HPDE6-E6E7 (cell line): ENCODE data around the gene IL11.

ENCODE experiments used
- DNase-seq: peaks from one replicate; pipeline ENCODE4 v3.0.0; 2011; ENCODE audit warnings: missing footprints; ENCODE audit errors: extremely low spot score

The IL11 gene

DNA sequence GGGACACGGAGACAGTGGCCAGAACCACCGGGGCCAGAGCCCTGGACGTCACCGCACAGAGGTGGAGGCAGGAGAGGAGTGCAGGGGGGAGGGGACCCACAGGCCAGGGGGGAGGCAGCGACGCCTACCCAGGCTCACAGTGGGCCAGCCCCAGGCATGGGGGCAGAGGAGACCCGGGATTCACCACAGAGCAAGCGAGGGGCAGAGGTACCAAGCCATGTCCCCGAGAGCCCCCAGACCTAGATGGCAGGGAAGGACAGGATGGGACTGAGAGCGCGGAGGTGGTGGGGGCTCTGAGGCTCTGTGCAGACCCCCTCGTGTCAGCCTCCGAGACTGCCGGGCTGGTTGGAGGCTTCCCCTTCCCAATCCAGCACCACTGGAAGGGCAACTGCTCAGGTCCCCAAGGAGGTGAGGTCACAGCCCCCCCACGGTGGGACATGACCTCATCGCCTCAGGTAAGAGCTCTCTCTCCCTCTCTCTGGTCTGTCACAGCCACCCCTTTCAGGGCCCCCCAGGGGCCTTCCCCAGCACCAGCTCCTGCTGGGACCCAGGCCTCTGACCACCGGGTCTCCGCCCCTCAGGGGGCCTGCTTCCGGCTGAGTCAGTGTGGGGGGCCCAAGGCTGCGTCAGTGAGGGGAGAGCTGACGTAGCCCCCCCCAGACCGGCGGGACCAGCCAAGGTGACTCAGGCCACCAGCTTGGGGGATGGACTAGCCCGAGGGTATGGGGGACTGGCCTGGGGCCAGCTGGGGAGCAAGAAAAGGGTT lies 2.2 kb upstream of the IL11 start:
- DNase-seq = no peak

GRCh38 chr19:55369653-55370304 lies 484 bp downstream of the IL11 start:
- DNase-seq = peak; percentile 83

DNA sequence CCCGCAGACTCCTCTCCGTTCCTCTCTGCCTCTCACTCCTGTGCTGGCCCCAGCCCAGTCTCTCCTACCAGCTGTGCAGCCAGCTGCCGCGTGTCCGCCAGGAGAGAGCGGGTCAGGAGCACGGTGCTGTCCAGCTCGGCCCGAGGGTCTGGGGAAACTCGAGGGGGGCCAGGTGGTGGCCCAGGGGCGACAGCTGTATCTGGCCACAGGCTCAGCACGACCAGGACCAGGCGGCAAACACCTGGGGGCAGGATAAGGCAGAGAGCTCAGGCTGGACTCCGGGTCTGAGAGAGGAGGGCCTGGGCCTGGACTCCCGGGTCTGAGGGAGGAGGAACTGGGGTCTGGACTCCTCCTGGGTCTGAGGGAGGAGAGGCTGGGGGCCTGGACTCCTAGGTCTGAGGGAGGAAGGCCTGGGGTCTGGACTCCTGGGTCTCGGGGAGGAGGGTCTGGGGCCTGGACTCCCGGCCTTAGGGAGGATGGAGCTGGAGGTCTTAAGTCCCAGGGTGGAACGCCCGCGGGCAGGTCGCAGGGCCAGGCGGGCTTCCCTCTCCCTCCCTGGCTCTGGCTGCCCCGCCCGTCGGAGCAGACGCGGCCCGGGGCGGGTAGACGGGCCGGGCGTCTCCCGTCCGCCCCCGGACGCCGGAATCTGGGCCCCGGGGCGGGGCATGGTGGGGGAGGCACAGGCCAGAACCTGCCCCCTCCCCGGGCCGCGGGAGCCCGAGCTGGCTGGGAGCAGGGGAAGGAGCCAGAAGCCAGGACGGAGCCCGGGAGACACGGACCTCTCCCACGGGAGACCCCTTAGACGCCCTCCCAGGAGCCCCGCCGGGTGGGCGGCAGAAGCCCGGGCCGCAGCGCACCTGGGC lies 1.3 kb downstream of the IL11 start:
- DNase-seq = no peak

- no peak for DNase-seq
Observed at GRCh38 chr19:55368106-55368505, 2.2 kb downstream of the IL11 start.

DNA sequence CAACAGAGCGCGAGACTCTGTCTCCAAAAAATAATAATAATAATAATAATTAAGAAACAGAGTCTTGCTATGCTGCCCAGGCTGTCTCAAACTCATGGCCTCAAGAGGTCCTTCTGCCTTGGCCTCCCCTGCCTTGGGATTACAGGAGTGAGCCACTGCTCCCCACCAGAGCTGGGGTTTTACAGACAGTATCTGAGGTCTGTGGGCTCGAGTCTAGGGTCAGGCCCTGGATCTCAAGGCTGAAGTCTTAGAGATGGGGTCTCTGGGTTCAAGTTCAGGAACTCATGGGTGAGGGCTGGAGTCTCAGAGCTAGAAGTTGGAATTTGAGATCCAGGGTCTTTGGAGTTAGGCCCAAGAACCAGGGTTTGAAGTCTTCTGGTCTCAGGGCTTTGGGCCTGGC lies 3.5 kb downstream of the IL11 start:
- DNase-seq = no peak

GRCh38 chr19:55365964-55366363 lies 4.3 kb downstream of the IL11 start:
- no peak for DNase-seq

DNA sequence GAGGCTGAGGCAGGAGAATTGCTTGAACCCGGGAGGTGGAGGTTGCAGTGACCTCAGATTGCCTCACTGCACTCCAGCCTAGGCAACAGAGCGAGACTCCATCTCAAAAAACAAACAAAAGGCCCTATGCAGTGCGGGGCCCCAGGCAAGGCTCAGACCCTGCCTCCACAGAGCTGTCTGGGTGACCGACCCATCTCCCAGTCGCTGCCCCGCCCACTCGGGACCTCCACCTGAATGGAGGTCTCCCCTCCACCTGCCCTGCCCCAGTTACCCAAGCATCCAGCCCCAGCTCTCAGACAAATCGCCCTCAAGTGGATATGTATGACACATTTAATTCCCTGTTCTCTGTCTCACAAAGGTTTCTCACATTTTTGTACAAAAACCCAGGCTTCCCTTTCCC lies 5.0 kb downstream of the IL11 start:
- DNase-seq = no peak

DNA sequence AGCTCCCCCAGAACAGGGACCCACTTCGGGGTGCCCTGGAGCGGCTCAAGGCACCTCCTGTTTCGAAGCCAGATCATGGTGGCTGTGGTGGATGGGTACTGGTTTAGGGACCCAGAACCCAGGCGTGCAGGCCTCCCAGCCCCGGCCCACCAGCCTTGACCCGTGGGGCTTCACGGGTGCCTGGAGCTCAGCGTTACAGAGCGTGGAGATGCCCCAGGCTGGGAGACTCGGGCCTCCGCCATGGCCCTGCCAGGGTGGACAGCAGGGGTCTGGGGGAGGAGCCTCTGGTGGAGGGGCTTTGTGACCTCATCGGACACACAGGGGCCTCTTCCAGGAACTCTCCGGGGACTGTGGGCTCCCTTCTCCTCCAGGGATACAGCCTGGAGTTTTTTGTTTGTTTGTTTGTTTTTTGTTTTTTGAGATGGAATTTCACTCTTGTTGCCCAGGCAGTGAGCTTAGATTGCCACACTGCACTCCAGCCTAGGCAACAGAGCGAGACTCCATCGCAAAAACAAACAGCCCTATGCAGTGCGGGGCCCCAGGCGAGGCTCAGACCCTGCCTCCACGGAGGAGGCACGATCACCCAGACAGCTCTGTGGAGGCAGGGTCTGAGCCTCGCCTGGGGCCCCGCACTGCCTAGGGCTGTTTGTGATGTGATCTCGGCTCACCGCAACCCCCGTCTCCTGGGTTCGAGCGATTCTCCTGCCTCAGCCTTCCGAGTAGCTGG lies 7.1 kb downstream of the IL11 start, which contains the start of gene GARIN5B:
Gene GARIN5B (minus strand): TSS at position 271 of the 727 bp plus-strand sequence. CDS start 194 bp downstream, at position 77.
- DNase-seq = no peak

DNA sequence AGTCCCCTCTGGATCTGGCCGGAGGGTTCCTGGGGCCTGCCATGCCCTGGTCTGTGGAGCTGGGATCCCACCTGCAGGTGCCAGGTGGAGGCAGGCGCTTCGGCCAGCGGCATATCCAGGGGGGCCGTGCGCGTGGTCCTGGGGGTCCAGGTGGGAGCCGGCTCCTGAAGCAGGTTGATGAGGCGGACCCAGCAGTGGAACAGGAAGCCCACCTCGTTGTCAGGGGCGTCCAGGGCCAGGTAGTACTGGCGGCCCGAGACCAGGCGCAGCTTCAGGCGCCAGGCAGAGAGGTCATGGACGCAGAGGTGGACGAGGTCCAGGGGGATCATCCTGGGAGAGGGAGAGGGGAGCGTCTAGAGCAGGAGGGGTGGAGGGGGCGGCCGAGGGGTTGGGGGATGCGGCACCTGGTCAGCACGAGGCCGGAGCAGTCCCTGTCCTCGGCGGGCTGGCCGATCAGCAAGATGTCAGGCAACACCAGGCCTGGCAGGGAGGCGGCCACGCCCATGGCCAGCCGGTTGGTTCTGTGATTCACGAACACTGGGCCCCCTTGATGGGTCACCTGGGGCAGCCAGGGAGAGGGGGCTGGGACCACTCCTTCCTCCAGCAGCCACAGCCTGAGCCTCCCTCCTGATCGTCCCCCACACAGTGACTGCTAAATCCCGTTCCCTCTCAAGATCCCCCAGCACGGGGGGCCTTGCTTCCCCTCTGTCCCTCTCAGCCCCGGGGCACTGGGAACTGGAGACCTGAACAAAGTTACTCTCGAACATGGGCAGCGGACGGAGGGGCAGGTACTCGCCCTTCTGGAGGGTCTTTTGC lies 7.9 kb downstream of the IL11 start:
- DNase-seq = no peak

- DNase-seq = no peak
Observed at GRCh38 chr19:55360902-55361301, 9.4 kb downstream of the IL11 start.

DNA sequence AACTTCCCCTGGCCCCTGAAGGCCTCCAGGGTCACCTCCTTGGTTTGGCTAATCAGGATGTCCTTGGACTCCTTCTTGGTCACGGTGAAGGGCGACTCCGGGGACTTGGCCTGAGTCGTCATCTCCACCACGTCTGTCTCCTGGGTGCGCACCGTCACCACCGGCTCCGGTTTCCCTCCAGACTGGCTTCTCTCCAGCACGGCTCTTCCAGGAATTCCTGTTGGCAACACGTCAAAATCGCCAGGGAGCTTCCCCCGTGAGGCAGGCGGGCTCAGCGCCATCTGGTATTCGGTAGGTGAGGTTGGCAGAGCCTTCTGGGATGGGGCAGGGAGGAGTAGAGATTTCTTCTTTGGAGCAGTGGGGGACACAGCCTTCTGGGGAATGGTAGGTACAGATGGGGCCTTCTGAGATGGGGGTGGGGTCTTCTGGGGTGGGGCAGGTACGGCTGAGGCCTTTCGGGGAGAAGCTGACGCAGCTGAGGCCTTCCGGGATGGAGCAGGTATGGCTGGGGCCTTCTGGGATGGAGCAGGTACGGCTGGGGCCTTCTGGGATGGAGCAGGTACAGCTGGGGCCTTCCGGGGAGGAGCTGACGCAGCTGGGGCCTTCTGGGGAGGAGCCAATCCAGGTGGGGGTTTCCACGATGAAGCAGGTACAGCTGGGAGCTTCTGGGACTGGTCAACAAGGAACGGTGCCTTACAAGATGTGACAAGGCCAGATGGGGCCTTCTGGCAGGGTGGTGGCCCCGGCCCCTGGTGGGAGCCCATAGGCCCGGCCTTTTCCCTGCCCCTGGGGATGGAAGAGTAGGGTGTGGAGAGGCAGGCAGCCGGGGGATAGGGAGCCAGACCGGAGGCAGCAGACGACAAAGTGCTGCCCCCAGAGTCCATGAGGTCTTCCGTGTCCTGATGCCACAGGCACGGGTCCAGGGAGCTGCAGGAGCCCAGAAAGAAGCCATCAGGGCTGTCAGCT lies 11.0 kb downstream of the IL11 start:
- DNase-seq = no peak

- no peak for DNase-seq
Observed at GRCh38 chr19:55358493-55358892, 11.8 kb downstream of the IL11 start.

GRCh38 chr19:55355213-55355821 lies 14.9 kb downstream of the IL11 start:
- DNase-seq = no peak

GRCh38 chr19:55354698-55355212 lies 15.5 kb downstream of the IL11 start, which contains the start of gene COX6B2:
Gene COX6B2, minus strand, starts transcription at chr19:55354719. Its CDS starts 198 bp downstream, at chr19:55354521.
- DNase-seq = no peak

- peak; percentile 86 for DNase-seq
Observed at GRCh38 chr19:55353803-55354697, 16.2 kb downstream of the IL11 start.

GRCh38 chr19:55353356-55353802 lies 16.9 kb downstream of the IL11 start:
- no peak for DNase-seq

DNA sequence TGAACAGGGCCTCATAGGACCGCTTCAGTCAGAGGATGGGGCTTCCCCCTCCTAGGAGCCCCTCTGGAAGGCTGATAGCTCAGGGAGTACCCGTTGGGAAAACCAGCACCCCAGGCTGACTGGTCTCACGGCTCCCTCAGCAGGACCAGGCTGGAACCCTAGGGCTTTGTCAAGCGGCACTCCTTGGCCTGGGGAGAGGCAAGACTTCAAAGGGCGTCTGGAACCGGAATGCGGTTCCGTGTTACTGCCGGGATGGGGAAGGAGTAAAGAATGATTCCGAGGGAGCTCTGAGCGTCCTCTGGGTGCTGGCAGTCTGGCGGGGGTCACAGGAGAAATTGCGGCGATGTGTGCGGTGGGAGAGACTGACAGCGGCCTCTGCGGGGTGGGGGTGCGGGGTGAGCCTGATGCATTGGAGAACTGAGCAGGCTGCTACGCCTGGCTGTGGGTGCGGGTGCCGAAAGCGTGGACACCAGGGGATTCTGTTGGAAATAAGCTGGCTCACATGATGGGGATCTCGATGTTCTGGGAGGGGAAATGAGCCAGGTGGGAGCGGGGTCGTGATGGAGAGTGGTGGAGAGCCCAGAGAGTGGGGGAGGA lies 17.6 kb downstream of the IL11 start:
- no peak for DNase-seq
